BLaER1 treated with 17β-estradiol and CSF1 and Interleukin-3, amounts not matched to agents 10 nM and 100 nM (cell line): ENCODE data around the gene CCL1.

ENCODE experiments used
- H3K27ac ChIP-seq, 11 experiments: shearing (Covaris generic); formaldehyde crosslinking; 2 replicates each; pipeline ENCODE4 v1.8.1; 2022
- H3K27me3 ChIP-seq, 11 experiments: shearing (Covaris generic); formaldehyde crosslinking; 2 replicates each; pipeline ENCODE4 v1.8.1; 2022
- H3K36me3 ChIP-seq, 11 experiments: shearing (Covaris generic); formaldehyde crosslinking; 2 replicates each; pipeline ENCODE4 v1.8.1; 2022
- H3K4me1 ChIP-seq, 10 experiments: shearing (Covaris generic); formaldehyde crosslinking; 2 replicates each; pipeline ENCODE4 v1.8.1; 2022
- H3K4me2 ChIP-seq, 11 experiments: shearing (Covaris generic); formaldehyde crosslinking; 2 replicates each; pipeline ENCODE4 v1.8.1; 2022
- H3K4me3 ChIP-seq, 10 experiments: shearing (Covaris generic); formaldehyde crosslinking; 2 replicates each; pipeline ENCODE4 v1.8.1; 2022
- H3K9ac ChIP-seq, 11 experiments: shearing (Covaris generic); formaldehyde crosslinking; 2 replicates each; pipeline ENCODE4 v1.8.1; 2022
- H3K9me3 ChIP-seq, 11 experiments: shearing (Covaris generic); formaldehyde crosslinking; replicated peaks in 1 of 11; 2 replicates each; pipeline ENCODE4 v1.8.1; 2022
- H4K20me1 ChIP-seq, 11 experiments: shearing (Covaris generic); formaldehyde crosslinking; 2 replicates each; pipeline ENCODE4 v1.8.1; 2022
- Cebpa-rat ChIP-seq, 11 experiments: shearing (Covaris generic); IDR thresholded peaks; 2 replicates each; pipeline ENCODE4 v1.8.1; 2022

Gene CCL1

DNA sequence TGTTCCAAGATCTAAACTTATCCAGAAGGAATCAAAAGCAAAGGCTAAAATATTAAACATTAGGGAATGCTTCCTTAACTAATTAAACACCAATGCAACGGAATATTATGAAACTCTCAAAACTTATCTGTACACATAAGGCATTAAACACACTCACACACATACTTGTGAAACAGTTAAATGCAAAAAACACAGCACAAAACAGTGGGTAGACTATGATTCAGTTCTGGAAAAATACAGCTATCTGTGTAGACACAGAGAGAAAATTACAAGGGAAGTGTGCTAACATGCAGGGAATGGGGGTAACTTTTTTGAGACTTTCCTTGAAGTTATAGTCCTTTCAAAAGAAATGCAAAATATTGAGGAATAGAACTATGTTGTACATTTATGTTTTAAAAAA lies 36.7 kb upstream of the CCL1 start:
- Histone ChIP-seq H3K9ac (no peak overlapping the region), H3K4me3 (no peak overlapping the region), H3K36me3 (no peaks in the 10 kb centered on the region), H3K27ac (peak overlapping the region in 3 of 11 experiments; percentile 19 to 74 (median 67); a peak in 3 of 22 replicates), H3K4me1 (peaks cover 30 to 65% (median 35%) of the 10 kb centered on the region in 10 experiments), H4K20me1 (no peaks in the 10 kb centered on the region), H3K27me3 (no peaks in the 10 kb centered on the region), H3K4me2 (peak overlapping the region; percentile 53 to 82 (median 66); a peak in 20 of 22 replicates), H3K9me3 (no peaks in the 10 kb centered on the region)
- no peak for TF ChIP-seq Cebpa-rat (IDR thresholded peaks at IDR 0.05)

- Histone ChIP-seq H3K27ac (peak overlapping the region in 10 of 11 experiments; percentile 21 to 75 (median 56); a peak in 16 of 22 replicates), H3K27me3 (no peaks in the 10 kb centered on the region), H3K9ac (peak overlapping the region in 4 of 11 experiments; percentile 6 to 52 (median 24); a peak in 5 of 22 replicates), H3K9me3 (no peaks in the 10 kb centered on the region), H4K20me1 (no peaks in the 10 kb centered on the region), H3K4me2 (peak overlapping the region; percentile 53 to 82 (median 66)), H3K4me1 (peaks cover 31 to 73% (median 40%) of the 10 kb centered on the region in 10 experiments), H3K36me3 (no peaks in the 10 kb centered on the region), H3K4me3 (no peak overlapping the region)
- TF ChIP-seq Cebpa-rat (IDR thresholded peaks at IDR 0.05), result no peak
Measured at GRCh38 chr17:34398990-34399389, 36.0 kb upstream of the CCL1 start.

GRCh38 chr17:34397265-34397664 lies 34.2 kb upstream of the CCL1 start:
- Histone ChIP-seq H3K27me3 (no peaks in the 10 kb centered on the region), H4K20me1 (no peaks in the 10 kb centered on the region), H3K4me3 (no peak overlapping the region), H3K9me3 (no peaks in the 10 kb centered on the region), H3K9ac (no peak overlapping the region), H3K36me3 (no peaks in the 10 kb centered on the region), H3K27ac (no peak overlapping the region), H3K4me1 (peaks cover 47 to 80% (median 57%) of the 10 kb centered on the region in 10 experiments), H3K4me2 (peak overlapping the region in 3 of 11 experiments; percentile 25 to 79 (median 74); a peak in 3 of 22 replicates)
- no peak for TF ChIP-seq Cebpa-rat (IDR thresholded peaks at IDR 0.05)

- H3K9ac ChIP-seq, result no peak overlapping the region
- H3K27me3 ChIP-seq, result no peaks in the 10 kb centered on the region
- H3K27ac ChIP-seq, result no peak overlapping the region; a peak in 1 of 22 replicates
- no peaks in the 10 kb centered on the region for H3K36me3 ChIP-seq
- H3K4me2 ChIP-seq, result peak overlapping the region; percentile 61 to 78 (median 74)
- H3K4me1 ChIP-seq, result peaks cover 44 to 76% (median 64%) of the 10 kb centered on the region in 10 experiments
- H3K9me3 ChIP-seq, result no peaks in the 10 kb centered on the region
- H4K20me1 ChIP-seq, result no peaks in the 10 kb centered on the region
- H3K4me3 ChIP-seq, result no peak overlapping the region
- no peak for TF ChIP-seq Cebpa-rat (IDR thresholded peaks at IDR 0.05)
Measured at GRCh38 chr17:34393401-34393800, 30.4 kb upstream of the CCL1 start.

DNA sequence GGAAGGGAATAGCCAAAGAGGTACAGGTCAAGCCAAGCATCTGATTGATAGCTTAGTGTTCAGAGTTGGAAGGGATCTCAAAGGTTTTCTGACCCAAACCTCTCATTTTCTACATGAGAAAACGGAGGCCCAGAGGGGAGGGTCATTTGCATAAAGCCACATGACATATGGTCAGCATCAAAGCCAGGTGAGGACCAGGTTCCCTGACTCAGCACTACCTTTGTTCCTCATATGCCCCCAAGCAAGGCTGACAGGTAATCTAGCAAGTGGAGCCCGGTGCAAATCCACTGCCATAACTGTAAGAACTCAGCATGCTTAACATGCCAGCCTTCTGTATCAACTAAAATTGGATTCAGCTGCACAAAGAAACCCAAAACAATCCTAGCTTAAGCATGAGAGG lies 28.2 kb upstream of the CCL1 start:
- no peaks in the 10 kb centered on the region for H4K20me1 ChIP-seq
- TF ChIP-seq Cebpa-rat (IDR thresholded peaks at IDR 0.05), result no peak
- H3K36me3 ChIP-seq, result no peaks in the 10 kb centered on the region
- no peaks in the 10 kb centered on the region for H3K9me3 ChIP-seq
- H3K4me3 ChIP-seq, result no peak overlapping the region
- no peak overlapping the region for H3K9ac ChIP-seq
- peak overlapping the region in 6 of 11 experiments; percentile 19 to 90 (median 86); a peak in 6 of 22 replicates for H3K4me2 ChIP-seq
- no peaks in the 10 kb centered on the region for H3K27me3 ChIP-seq
- H3K4me1 ChIP-seq, result peaks cover 56 to 83% (median 73%) of the 10 kb centered on the region in 10 experiments
- no peak overlapping the region for H3K27ac ChIP-seq

GRCh38 chr17:34390649-34391048 lies 27.6 kb upstream of the CCL1 start:
- Histone ChIP-seq H4K20me1 (no peaks in the 10 kb centered on the region), H3K4me3 (no peak overlapping the region), H3K36me3 (no peaks in the 10 kb centered on the region), H3K4me2 (peak overlapping the region in 9 of 11 experiments; percentile 74 to 97 (median 87); a peak in 13 of 22 replicates), H3K4me1 (peaks cover 62 to 88% (median 78%) of the 10 kb centered on the region in 10 experiments), H3K27ac (no peak overlapping the region), H3K9me3 (no peaks in the 10 kb centered on the region), H3K27me3 (no peaks in the 10 kb centered on the region), H3K9ac (no peak overlapping the region)
- no peak for TF ChIP-seq Cebpa-rat (IDR thresholded peaks at IDR 0.05)

DNA sequence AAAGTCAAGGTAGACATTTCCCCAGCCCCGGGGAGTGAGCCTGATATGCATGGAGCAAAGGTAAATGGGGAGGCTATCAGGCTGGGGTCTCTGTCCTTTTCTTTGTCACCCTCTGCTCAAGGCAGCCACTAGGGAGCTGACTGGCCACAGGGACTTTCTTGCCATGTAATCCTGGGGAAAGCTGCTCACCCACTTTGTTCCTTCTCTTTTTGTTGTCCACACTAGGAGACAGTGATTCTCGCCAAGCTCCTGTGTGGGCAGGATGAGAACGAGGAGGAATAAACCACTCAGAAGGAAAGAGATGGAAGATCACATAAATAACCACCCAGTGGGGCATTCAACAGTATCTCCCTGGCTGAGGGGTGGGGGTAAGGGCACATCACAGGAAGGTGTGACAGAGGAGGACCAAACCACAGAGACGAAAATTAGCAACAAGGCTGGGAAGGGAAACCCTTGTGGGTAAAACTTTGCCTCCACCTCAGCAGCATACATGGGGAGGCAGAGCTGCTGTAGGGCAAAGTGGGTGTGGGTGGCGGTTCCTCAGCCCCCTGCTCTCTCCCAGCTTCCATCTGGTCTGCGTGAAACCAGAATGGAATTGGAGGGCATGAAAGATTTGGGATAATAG lies 26.2 kb upstream of the CCL1 start:
- no peak for TF ChIP-seq Cebpa-rat (IDR thresholded peaks at IDR 0.05)
- no peaks in the 10 kb centered on the region for H3K9me3 ChIP-seq
- peak overlapping the region in 1 of 10 experiments; percentile 20; a peak in 2 of 20 replicates for H3K4me3 ChIP-seq
- peak overlapping the region; percentile 74 to 97 (median 87) for H3K4me2 ChIP-seq
- H3K36me3 ChIP-seq, result no peaks in the 10 kb centered on the region
- H3K9ac ChIP-seq, result peak overlapping the region in 6 of 11 experiments; percentile 6 to 34 (median 11); a peak in 5 of 22 replicates
- H3K27me3 ChIP-seq, result no peaks in the 10 kb centered on the region
- H3K27ac ChIP-seq, result peak overlapping the region in 5 of 11 experiments; percentile 7 to 31 (median 19); a peak in 3 of 22 replicates
- peaks cover 73 to 95% (median 88%) of the 10 kb centered on the region in 10 experiments for H3K4me1 ChIP-seq
- H4K20me1 ChIP-seq, result no peaks in the 10 kb centered on the region

- H3K4me2 ChIP-seq, result peak overlapping the region; percentile 74 to 97 (median 87)
- H3K9ac ChIP-seq, result peak overlapping the region; percentile 4 to 64 (median 34); a peak in 14 of 22 replicates
- H3K27ac ChIP-seq, result peak overlapping the region; percentile 14 to 81 (median 49); a peak in 21 of 22 replicates
- no peak for TF ChIP-seq Cebpa-rat (IDR thresholded peaks at IDR 0.05)
- no peaks in the 10 kb centered on the region for H3K27me3 ChIP-seq
- no peaks in the 10 kb centered on the region for H3K9me3 ChIP-seq
- no peak overlapping the region; a peak in 1 of 20 replicates for H3K4me3 ChIP-seq
- no peaks in the 10 kb centered on the region for H4K20me1 ChIP-seq
- no peaks in the 10 kb centered on the region for H3K36me3 ChIP-seq
- H3K4me1 ChIP-seq, result peaks cover 72 to 92% (median 87%) of the 10 kb centered on the region in 10 experiments
Measured at GRCh38 chr17:34387566-34387965, 24.5 kb upstream of the CCL1 start.

DNA sequence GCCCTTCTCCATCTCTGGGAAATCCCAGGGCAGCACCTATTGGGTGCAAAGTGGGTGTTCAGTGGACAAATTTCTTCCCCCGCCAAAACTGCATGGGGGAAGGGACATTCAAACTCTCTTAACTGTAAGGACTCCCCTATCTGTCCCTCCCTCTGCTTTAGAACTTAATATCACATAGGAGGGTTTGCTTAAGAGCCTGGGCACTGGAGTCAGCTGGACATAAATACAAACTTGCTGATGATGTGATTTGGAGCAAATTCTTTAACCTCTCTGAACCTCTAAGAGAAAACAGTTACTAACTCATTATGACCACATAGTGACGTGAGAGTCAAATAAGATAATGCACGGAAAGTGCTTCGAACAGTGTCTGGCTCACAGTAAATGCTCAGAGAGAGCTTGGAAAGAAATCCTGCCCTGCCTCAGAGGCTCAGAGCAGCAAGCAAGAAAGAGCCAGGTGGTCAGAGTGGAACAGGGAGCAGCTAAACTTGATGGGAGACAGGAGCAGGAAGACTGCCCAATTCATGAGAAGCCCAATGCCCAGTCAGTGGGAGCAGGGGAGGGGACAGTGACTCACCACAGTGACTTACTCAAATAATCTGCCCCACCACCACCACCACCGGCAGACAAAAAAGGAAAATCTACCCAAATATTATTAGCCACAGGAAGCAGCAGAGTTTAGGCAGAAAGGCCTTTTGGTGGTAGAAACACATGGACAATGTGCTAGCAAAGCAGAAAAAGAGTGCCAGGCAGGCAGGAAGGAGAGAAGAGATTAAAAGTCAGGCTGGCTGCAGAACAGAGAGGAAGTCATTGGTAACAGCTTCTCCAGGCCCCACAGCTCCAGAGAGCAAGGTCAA lies 23.9 kb upstream of the CCL1 start:
- peaks cover 78 to 96% (median 91%) of the 10 kb centered on the region in 10 experiments for H3K4me1 ChIP-seq

More for the DNA sequence above, 23.9 kb upstream of the CCL1 start:
- H3K9me3 ChIP-seq, result no peaks in the 10 kb centered on the region
- no peaks in the 10 kb centered on the region for H4K20me1 ChIP-seq
- no peaks in the 10 kb centered on the region for H3K36me3 ChIP-seq
- no peak for TF ChIP-seq Cebpa-rat (IDR thresholded peaks at IDR 0.05)
- H3K4me3 ChIP-seq, result 0 out of 20 replicates have a peak overlapping the region, but pooled peaks of 1 of the 10 experiments have one; percentile 13
- H3K27ac ChIP-seq, result peak overlapping the region; percentile 28 to 81 (median 49); a peak in 21 of 22 replicates
- H3K9ac ChIP-seq, result peak overlapping the region in 10 of 11 experiments; percentile 4 to 64 (median 33); a peak in 15 of 22 replicates
- H3K4me2 ChIP-seq, result peak overlapping the region; percentile 74 to 97 (median 87)
- no peaks in the 10 kb centered on the region for H3K27me3 ChIP-seq
